Mesodermal cell (in vitro differentiated cells): ENCODE measurements around the gene GNG10.

Source experiments
- H3K27ac ChIP-seq: 2 replicates; pipeline ENCODE4 v1.7.0; 2013; ENCODE audit warnings: mild to moderate bottlenecking, low read depth, low read length, moderate library complexity; ENCODE audit not compliant: severe bottlenecking
- H3K36me3 ChIP-seq: 2 replicates; pipeline ENCODE4 v1.7.1; 2013; ENCODE audit warnings: mild to moderate bottlenecking, low read length, moderate library complexity; ENCODE audit not compliant: control insufficient read depth, insufficient read depth
- H3K4me1 ChIP-seq: one replicate; pipeline ENCODE4 v1.7.1; 2013; ENCODE audit warnings: mild to moderate bottlenecking, low read length; ENCODE audit not compliant: insufficient read depth, control insufficient read depth, poor library complexity, severe bottlenecking
- H3K4me3 ChIP-seq: 2 replicates; pipeline ENCODE4 v1.7.0; 2013; ENCODE audit warnings: low read length, control low read depth, mild to moderate bottlenecking; ENCODE audit not compliant: insufficient read depth, poor library complexity, severe bottlenecking; ENCODE audit errors: extremely low read depth
- H3K9me3 ChIP-seq: 2 replicates; pipeline ENCODE4 v1.7.1; 2013; ENCODE audit warnings: mild to moderate bottlenecking, low read length, moderate library complexity; ENCODE audit not compliant: control insufficient read depth
- WGBS, 2 experiments: methylation state at CpG; one replicate each; pipeline ENCODE4 v1.1.5; 2013; ENCODE audit warnings: missing lambda C conversion rate in 2 of 2; ENCODE audit not compliant: insufficient coverage in 2 of 2; 5-methylcytosine and 5-hydroxymethylcytosine counted together

Gene GNG10

GRCh38 chr9:111719541-111719940 lies 58.1 kb downstream of the GNG10 start:
- Histone ChIP-seq H3K9me3 (no peaks in the 10 kb centered on the region), H3K4me1 (no peaks in the 10 kb centered on the region), H3K4me3 (no peak overlapping the region), H3K36me3 (no peaks in the 10 kb centered on the region), H3K27ac (no peak overlapping the region)
- WGBS, 2 experiments = no CpG with 5 or more reads among the region's 2 CpGs
